Measurements from ENCODE around the gene STXBP6. TPM values are rescaled to one million over a fixed set of nuclear protein-coding genes. Genes with fewer than 3 reads are reported as not detected.

The STXBP6 gene
- total and polyA plus RNA-seq, 2 of the 13 experiments (the other 11 are each of a cell fraction or from before 2014, with no cell fraction given), result 35.3 to 42.8 TPM

DNA sequence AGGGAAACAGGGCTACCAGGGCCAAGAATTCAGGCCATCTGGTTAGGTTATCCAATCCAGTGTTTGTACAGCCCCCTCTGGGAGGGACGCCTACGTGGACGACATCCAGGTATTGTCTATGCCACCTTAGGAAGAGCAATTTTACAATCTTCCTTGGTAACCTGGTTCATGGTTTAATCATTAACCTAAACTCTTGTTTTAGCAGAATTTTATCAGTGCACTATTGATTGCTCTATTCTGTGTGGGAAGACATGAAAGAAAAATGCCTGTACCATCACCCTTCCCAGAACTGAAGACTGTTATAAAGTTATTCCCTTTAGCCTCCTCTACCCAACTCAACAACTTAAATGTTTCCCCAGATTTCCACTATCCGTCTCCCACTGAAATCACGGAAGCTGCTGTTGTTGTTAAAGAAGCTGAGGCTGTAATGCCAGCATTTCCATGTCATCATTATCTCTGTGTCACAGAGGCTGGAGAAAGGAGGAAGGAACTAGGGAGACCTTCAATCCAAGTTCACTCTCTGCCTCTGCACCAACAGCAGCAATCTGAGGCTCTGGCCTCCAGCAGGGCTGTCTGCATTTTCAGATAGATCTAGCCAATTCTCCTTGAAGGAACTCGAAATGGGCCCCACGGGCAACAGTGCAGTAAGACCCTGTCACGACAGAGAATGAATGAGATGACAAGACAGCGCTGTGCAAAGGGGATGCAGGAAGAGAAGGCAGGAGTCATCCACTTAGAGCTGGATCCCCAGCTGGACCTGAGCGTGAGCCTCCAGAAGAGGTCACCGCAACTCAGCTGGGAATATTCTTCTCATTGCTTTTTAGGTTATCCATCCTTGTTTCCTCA, 232.5 kb downstream of the STXBP6 start (continued):
- TF ChIP-seq, protein P1, sequence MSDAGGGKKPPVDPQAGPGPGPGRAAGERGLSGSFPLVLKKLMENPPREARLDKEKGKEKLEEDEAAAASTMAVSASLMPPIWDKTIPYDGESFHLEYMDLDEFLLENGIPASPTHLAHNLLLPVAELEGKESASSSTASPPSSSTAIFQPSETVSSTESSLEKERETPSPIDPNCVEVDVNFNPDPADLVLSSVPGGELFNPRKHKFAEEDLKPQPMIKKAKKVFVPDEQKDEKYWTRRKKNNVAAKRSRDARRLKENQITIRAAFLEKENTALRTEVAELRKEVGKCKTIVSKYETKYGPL (CRISPR knock-in tag; IDR thresholded peaks at IDR 0.05), result peak; percentile 78; the same call in 1 of the 2 replicates
- TF ChIP-seq CCAR2 (optimal IDR thresholded peaks at IDR 0.05; ENCODE audit: low read depth, low read length), result no peak
- TF ChIP-seq ZNF550 (CRISPR knock-in tag; IDR thresholded peaks at IDR 0.05; ENCODE audit: borderline replicate concordance), result 0 out of 2 replicates have a peak, but pooled peaks have one; percentile 50
- no peak for TF ChIP-seq ISX (CRISPR knock-in tag; conservative IDR thresholded peaks at IDR 0.05)
- no peak for TF ChIP-seq ZNF496 (CRISPR knock-in tag; IDR thresholded peaks at IDR 0.05; ENCODE audit: insufficient replicate concordance)
- TF ChIP-seq PPARG (CRISPR knock-in tag; conservative IDR thresholded peaks at IDR 0.05), result peak; percentile 66; the same call in 1 of the 2 replicates
- TF ChIP-seq, protein P2, sequence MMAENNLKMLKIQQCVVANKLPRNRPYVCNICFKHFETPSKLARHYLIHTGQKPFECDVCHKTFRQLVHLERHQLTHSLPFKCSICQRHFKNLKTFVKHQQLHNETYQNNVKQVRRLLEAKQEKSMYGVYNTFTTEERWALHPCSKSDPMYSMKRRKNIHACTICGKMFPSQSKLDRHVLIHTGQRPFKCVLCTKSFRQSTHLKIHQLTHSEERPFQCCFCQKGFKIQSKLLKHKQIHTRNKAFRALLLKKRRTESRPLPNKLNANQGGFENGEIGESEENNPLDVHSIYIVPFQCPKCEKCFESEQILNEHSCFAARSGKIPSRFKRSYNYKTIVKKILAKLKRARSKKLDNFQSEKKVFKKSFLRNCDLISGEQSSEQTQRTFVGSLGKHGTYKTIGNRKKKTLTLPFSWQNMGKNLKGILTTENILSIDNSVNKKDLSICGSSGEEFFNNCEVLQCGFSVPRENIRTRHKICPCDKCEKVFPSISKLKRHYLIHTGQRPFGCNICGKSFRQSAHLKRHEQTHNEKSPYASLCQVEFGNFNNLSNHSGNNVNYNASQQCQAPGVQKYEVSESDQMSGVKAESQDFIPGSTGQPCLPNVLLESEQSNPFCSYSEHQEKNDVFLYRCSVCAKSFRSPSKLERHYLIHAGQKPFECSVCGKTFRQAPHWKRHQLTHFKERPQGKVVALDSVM (CRISPR knock-in tag; IDR thresholded peaks at IDR 0.05), result peak; percentile 90
- no peak for TF ChIP-seq RFX5 (IDR thresholded peaks at IDR 0.05; ENCODE audit: low read depth, low read length)
- no peak for TF ChIP-seq ZMYM2 (CRISPR knock-in tag; IDR thresholded peaks at IDR 0.05)
- no peak for TF ChIP-seq ZFP36 (IDR thresholded peaks at IDR 0.05; ENCODE audit: borderline replicate concordance, low read depth, low read length, partially characterized antibody)
- no peak; the same call in none of the 2 replicates for TF ChIP-seq CBX5 (CRISPR knock-in tag; IDR thresholded peaks at IDR 0.05; ENCODE audit: borderline replicate concordance)
- TF ChIP-seq, protein P3, sequence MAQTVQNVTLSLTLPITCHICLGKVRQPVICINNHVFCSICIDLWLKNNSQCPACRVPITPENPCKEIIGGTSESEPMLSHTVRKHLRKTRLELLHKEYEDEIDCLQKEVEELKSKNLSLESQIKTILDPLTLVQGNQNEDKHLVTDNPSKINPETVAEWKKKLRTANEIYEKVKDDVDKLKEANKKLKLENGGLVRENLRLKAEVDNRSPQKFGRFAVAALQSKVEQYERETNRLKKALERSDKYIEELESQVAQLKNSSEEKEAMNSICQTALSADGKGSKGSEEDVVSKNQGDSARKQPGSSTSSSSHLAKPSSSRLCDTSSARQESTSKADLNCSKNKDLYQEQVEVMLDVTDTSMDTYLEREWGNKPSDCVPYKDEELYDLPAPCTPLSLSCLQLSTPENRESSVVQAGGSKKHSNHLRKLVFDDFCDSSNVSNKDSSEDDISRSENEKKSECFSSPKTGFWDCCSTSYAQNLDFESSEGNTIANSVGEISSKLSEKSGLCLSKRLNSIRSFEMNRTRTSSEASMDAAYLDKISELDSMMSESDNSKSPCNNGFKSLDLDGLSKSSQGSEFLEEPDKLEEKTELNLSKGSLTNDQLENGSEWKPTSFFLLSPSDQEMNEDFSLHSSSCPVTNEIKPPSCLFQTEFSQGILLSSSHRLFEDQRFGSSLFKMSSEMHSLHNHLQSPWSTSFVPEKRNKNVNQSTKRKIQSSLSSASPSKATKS (CRISPR knock-in tag; IDR thresholded peaks at IDR 0.05), result no peak
- TF ChIP-seq MTF2 (CRISPR knock-in tag; IDR thresholded peaks at IDR 0.05; ENCODE audit: borderline replicate concordance), result no peak; the same call in 1 of the 2 replicates
- TF ChIP-seq ZNF350 (CRISPR knock-in tag; IDR thresholded peaks at IDR 0.05; ENCODE audit: borderline replicate concordance, low read depth), result peak; percentile 38; the same call in 1 of the 2 replicates
- no peak for TF ChIP-seq RFX1 (IDR thresholded peaks at IDR 0.05)
- TF ChIP-seq KAT8 (CRISPR knock-in tag; IDR thresholded peaks at IDR 0.05), result peak; percentile 74
- peak; percentile 37; the same call in 1 of the 2 replicates for TF ChIP-seq SPEN (CRISPR knock-in tag; IDR thresholded peaks at IDR 0.05; ENCODE audit: low read depth)
- TF ChIP-seq ESRRA (CRISPR knock-in tag; IDR thresholded peaks at IDR 0.05; ENCODE audit: low read depth), result peak; percentile 16
- no peak for TF ChIP-seq ZNF354B (CRISPR knock-in tag; IDR thresholded peaks at IDR 0.05)
- no peak for TF ChIP-seq ZNF367 (CRISPR knock-in tag; IDR thresholded peaks at IDR 0.05; ENCODE audit: borderline replicate concordance)
- peak; percentile 35; the same call in 1 of the 2 replicates for TF ChIP-seq ZSCAN22 (CRISPR knock-in tag; IDR thresholded peaks at IDR 0.05)
- peak; percentile 53; the same call in 1 of the 2 replicates for TF ChIP-seq HNF4G (IDR thresholded peaks at IDR 0.05; ENCODE audit: borderline replicate concordance, low read depth, low read length)
- no peak for TF ChIP-seq HNF4G (CRISPR knock-in tag; IDR thresholded peaks at IDR 0.05; ENCODE audit: borderline replicate concordance, low read depth)
- peak; percentile 22; the same call in 1 of the 2 replicates for TF ChIP-seq SSRP1 (CRISPR knock-in tag; IDR thresholded peaks at IDR 0.05)
- 0 out of 2 replicates have a peak, but pooled peaks have one; percentile 2 for TF ChIP-seq PHF20 (CRISPR knock-in tag; IDR thresholded peaks at IDR 0.05)

Data from HepG2 (cell line).